T-helper 2 cell treated with Interferon-gamma antibody and Interleukin-4, amounts not matched to agents 100 ng/mL and 5 ng/mL, for 36 hours (primary cell): ENCODE results near the gene FAM171A2. TPM values are rescaled to one million over a fixed set of nuclear protein-coding genes. Genes with fewer than 3 reads are reported as not detected.

ENCODE experiments used
- intact Hi-C: fragments of 100-400 bp; cut with micrococcal nuclease; formaldehyde crosslinking; loops from one replicate; pipeline ENCODE4 v1.15.1; 2023
- total RNA-seq: library from RNA; stranded (reverse); gene quantifications from 2 replicates; pipeline ENCODE4 v1.2.3, GENCODE V29; 2022

FAM171A2 gene
- total RNA-seq, 1 donor from 2014 or later: 0.34 TPM

DNA sequence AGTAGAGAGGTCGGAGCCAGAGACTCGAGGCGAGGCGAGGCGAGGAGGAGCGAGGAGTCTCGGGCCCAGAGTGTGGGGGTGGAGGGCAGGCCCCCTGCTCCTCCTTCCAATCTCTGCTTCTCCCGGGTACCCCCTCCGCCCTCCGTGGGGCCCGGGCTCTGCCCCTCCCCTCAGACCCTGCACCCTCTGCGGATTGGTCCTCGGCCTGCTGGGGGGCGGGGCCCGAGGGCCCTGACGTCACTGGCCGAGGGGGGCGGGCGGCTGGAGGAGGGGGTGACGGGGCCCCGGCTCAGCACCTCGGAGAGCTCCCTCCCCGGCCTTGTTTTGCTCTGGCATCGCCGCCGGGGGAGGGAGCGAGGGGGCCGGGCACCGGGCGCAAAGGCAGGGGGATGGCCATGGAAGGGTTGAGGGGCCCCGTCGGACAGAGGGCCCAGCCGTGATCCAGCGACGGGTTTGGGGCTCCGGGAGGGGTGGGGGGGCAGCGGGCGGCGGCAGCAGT lies 55.3 kb downstream of the FAM171A2 start, which contains the start of gene RUNDC3A:
RUNDC3A (plus strand) TSS at position 282 of the 499 bp plus-strand sequence. CDS start 232 bp downstream, outside the sequence.
- intact Hi-C loops: loop anchor here (2.0 kb wide), 1 partner anchor 16 kb away; the partner anchor contains the start of gene SLC25A39

DNA sequence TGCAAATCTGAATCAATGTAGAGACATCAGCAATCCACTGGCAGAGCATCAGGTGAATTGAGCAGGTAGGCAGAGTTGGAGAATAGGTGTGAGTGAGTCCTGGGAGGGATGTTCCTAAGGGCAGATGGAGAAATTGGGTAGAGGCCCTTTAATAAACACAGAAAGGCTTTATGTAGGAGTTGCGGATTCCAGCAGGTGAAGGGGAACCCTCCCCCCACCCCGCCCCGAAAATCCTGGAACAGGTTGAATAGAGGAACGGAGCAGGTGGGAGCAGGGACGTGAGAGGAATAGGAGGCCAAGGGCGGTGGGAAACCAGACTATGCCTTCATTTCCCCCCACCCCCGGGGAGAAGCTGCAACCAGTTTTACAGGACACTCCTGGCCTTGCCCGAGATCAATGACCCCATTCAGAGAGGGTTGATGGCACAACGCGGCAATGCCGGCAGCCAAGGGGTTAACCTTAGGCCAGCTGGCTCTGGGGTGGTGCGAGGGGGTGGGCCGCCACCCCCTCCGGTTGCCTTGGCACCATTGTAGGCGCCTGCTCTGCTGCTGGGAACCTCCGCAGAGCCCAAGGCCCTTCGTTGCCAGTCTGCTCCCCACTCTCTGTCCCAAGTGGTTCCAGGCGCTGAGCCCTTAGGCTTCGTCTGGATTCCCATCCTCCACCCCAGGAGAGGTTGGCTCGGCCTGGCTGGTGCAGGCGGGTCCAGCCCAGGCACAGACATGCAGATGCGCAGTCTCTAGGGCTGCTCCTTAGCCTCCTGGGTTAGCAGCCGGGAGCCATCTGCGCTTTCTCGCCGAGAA lies 56.1 kb downstream of the FAM171A2 start:
- intact Hi-C loops: loop anchor here (2.0 kb wide), 1 partner anchor 17 kb away; the partner anchor contains the start of gene SLC25A39

DNA sequence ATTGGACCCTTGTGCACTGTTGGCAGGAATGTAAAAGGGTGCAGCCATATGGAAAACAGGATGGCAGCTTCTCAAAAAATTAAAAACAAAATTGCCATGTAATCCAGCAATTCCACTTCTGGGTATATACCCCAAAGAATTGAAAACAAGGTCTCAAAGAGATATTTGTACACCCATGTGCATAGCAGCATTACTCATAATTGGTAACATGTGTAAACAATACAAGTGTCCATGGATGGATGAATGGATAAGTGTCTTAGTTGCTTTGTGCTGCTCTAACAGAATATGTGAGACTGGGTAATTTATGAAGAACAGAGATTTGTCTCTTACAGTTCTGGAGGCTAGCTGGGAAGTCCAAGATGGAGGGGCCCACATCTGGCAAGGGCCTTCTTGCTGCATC lies 59.0 kb downstream of the FAM171A2 start:
- intact Hi-C loops: no loop called here

Other genes with a start within 250 kb of the FAM171A2 start
- 10.3 and 14.7 TPM in 2 replicates for gene HDAC5, start 240.2 kb downstream of the FAM171A2 start, total RNA-seq
- 14.3 and 15.2 TPM in 2 replicates for gene HROB, start 221.9 kb downstream of the FAM171A2 start, total RNA-seq
- 0.75 TPM in 1 of 2 replicates, not detected in the other for gene ASB16, start 193.1 kb downstream of the FAM171A2 start, total RNA-seq
- 29.7 and 31.1 TPM in 2 replicates for gene TMUB2, start 176.9 kb downstream of the FAM171A2 start, total RNA-seq
- 116 TPM in 2 replicates for gene ATXN7L3, start 164.0 kb downstream of the FAM171A2 start, total RNA-seq
- gene UBTF, start 144.2 kb downstream of the FAM171A2 start, total RNA-seq: 168 and 172 TPM in 2 replicates
- not detected in 2 replicates for gene SLC4A1, start 95.7 kb downstream of the FAM171A2 start, total RNA-seq
- gene RUNDC3A, start 55.3 kb downstream of the FAM171A2 start, total RNA-seq: 0.11 and 0.20 TPM in 2 replicates
- 110 TPM in 2 replicates for gene SLC25A39, start 39.0 kb downstream of the FAM171A2 start, total RNA-seq
- 41.7 and 44.2 TPM in 2 replicates for gene GRN, start 18.6 kb downstream of the FAM171A2 start, total RNA-seq
- gene ITGA2B, start 25.8 kb upstream of the FAM171A2 start, total RNA-seq: 0.39 and 1.2 TPM in 2 replicates
- 43.7 and 49.2 TPM in 2 replicates for gene GPATCH8, start 139.6 kb upstream of the FAM171A2 start, total RNA-seq
- 0.30 and 0.52 TPM in 2 replicates for gene FZD2, start 193.6 kb upstream of the FAM171A2 start, total RNA-seq